Panc1 (cell line): ENCODE results near the gene TMEM128. TPM values are rescaled to one million over a fixed set of nuclear protein-coding genes. Genes with fewer than 3 reads are reported as not detected.
"Not testable (repeated sequence)": the region's sequence is repeated elsewhere in the genome, so short reads cannot be mapped to it uniquely, and the experiment has no call there.

ENCODE experiments used
- ATAC-seq: fragments of 200-7000 bp; cut with Tn5 transposase; 2 replicates; pipeline ENCODE4 v1.9.1; 2020; ENCODE audit warnings: mild to moderate bottlenecking, moderate library complexity
- BruUV-seq: library from RNA; stranded (reverse); fragments of 400-500 nt; replicated peaks from 2 replicates; lab custom pipeline; 2021; lab: Mats Ljungman, UMichigan
- CTCF ChIA-PET: fragments of 300-600 bp; sonication (Branson Sonifier 250); formaldehyde crosslinking; loops from one replicate; lab custom pipeline; 2022; ENCODE audit warnings: antibody characterized with exemption; lab: Charles Lee
- POLR2A ChIA-PET: fragments of 300-600 bp; sonication (Branson Sonifier 250); formaldehyde crosslinking; loops from one replicate; lab custom pipeline; 2022; ENCODE audit warnings: antibody characterized with exemption; lab: Charles Lee
- DNase-seq: peaks from one replicate; pipeline ENCODE4 v3.0.0-alpha.2; 2010; ENCODE audit warnings: low read depth, low spot score
- H3K27ac ChIP-seq: 2 replicates; pipeline ENCODE4 v1.5.1; 2011; ENCODE audit warnings: mild to moderate bottlenecking, low read length, inconsistent platforms
- H3K27me3 ChIP-seq: fragments of 200-500 bp; sonication (Bioruptor generic); 2 replicates; pipeline ENCODE4 v1.6.0; 2014; ENCODE audit warnings: low read length, inconsistent platforms; ENCODE audit not compliant: control insufficient read depth, insufficient read depth
- H3K36me3 ChIP-seq: fragments of 200-500 bp; sonication (Bioruptor generic); 2 replicates; pipeline ENCODE4 v1.5.1; 2014; ENCODE audit warnings: inconsistent platforms, mild to moderate bottlenecking, low read length, moderate library complexity; ENCODE audit not compliant: control insufficient read depth, insufficient read depth
- H3K4me1 ChIP-seq: 2 replicates; pipeline ENCODE4 v1.5.1; 2011; ENCODE audit warnings: inconsistent platforms, mild to moderate bottlenecking, low read length, moderate library complexity; ENCODE audit not compliant: control insufficient read depth, insufficient read depth
- H3K4me3 ChIP-seq, 2 experiments: 2 replicates each; pipeline ENCODE4 v1.5.1; 2011 to 2012; ENCODE audit warnings: low read depth in 2 of 2, low read length in 2 of 2, mild to moderate bottlenecking in 2 of 2, inconsistent platforms in 1 of 2, moderate library complexity in 1 of 2
- H3K9me3 ChIP-seq: fragments of 200-500 bp; sonication (Bioruptor generic); 2 replicates; pipeline ENCODE4 v1.5.1; 2014; ENCODE audit warnings: low read depth, mild to moderate bottlenecking, inconsistent platforms, low read length, moderate library complexity; ENCODE audit not compliant: control insufficient read depth, insufficient read depth
- CTCF ChIP-seq: fragments of 450-650 bp; IDR thresholded peaks from 2 replicates; pipeline ENCODE4 v1.5.1; 2017; ENCODE audit warnings: mild to moderate bottlenecking
- POLR2AphosphoS5 ChIP-seq: IDR thresholded peaks from 2 replicates; pipeline ENCODE4 v1.6.1; 2012; ENCODE audit warnings: mild to moderate bottlenecking, low read depth, low read length, moderate library complexity
- REST ChIP-seq, 2 experiments: IDR thresholded peaks; 2 replicates each; pipeline ENCODE4 v1.6.1; 2011 to 2012; ENCODE audit warnings: low read depth in 2 of 2, control low read depth in 1 of 2, low read length in 1 of 2, mild to moderate bottlenecking in 1 of 2, moderate library complexity in 1 of 2; ENCODE audit not compliant: insufficient read depth in 1 of 2
- SIN3A ChIP-seq: IDR thresholded peaks from 2 replicates; pipeline ENCODE4 v1.6.1; 2012; ENCODE audit warnings: low read depth, mild to moderate bottlenecking, low read length, moderate library complexity, borderline replicate concordance; ENCODE audit not compliant: insufficient read depth
- TCF7L2 ChIP-seq: IDR thresholded peaks from 2 replicates; pipeline ENCODE4 v1.6.1; 2011; ENCODE audit warnings: mild to moderate bottlenecking, low read depth, low read length, inconsistent platforms
- in situ Hi-C: cut with HindIII; loops from 2 replicates; pipeline ENCODE4 v1.10.0; 2016; ENCODE audit warnings: low sequenced_read_pairs, low pct_unique_long_range_greater_than_20kb
- intact Hi-C: fragments of 100-400 bp; cut with micrococcal nuclease; formaldehyde crosslinking; loops from one replicate; pipeline ENCODE4 v1.10.0; 2022; ENCODE audit not compliant: unreplicated experiment
- total RNA-seq: library from RNA; stranded (reverse); gene quantifications from one replicate; pipeline ENCODE4 v1.2.1, GENCODE V29; 2021; ENCODE audit not compliant: unreplicated experiment

TMEM128 gene
- total RNA-seq, 1 experiment from 2014 or later = 12.9 TPM

GRCh38 chr4:4259484-4260100 lies 11.6 kb upstream of the TMEM128 start:
- H3K27me3 ChIP-seq = no peaks in the 10 kb centered on the region
- H3K4me3 ChIP-seq = no peak overlapping the region
- H3K9me3 ChIP-seq = no peaks in the 10 kb centered on the region
- H3K36me3 ChIP-seq = no peaks in the 10 kb centered on the region
- ChIA-PET CTCF (no interaction called here), POLR2A (no interaction called here)
- BruUV-seq = no TSS peak
- intact Hi-C loops (no loop called here), in situ Hi-C loops (no loop called here)
- ATAC-seq (no peak), DNase-seq (no peak)
- H3K27ac ChIP-seq = no peak overlapping the region
- H3K4me1 ChIP-seq = no peaks in the 10 kb centered on the region
- TF ChIP-seq REST (IDR thresholded peaks at IDR 0.05; ENCODE audit: insufficient read depth in 1 of 2, low read depth in 2 of 2, low read length in 1 of 2) = no peak
- no peak for TF ChIP-seq TCF7L2
- TF ChIP-seq POLR2AphosphoS5 = no peak
- no peak for TF ChIP-seq SIN3A
- TF ChIP-seq CTCF = no peak

GRCh38 chr4:4257705-4258104 lies 9.7 kb upstream of the TMEM128 start:
- H3K27me3 ChIP-seq, ATAC-seq, H3K36me3 ChIP-seq, BruUV-seq, CTCF ChIA-PET, H3K27ac ChIP-seq, H3K4me1 ChIP-seq, in situ Hi-C loops, intact Hi-C loops, H3K9me3 ChIP-seq, DNase-seq, H3K4me3 ChIP-seq, POLR2A ChIA-PET: not testable (repeated sequence)

- ATAC-seq (no peak), DNase-seq (no peak)
- H3K9me3 ChIP-seq = no peaks in the 10 kb centered on the region
- TF ChIP-seq REST (IDR thresholded peaks at IDR 0.05; ENCODE audit: insufficient read depth in 1 of 2, low read depth in 2 of 2, low read length in 1 of 2) (no peak), SIN3A (no peak), CTCF (no peak), TCF7L2 (no peak), POLR2AphosphoS5 (no peak)
- H3K27ac ChIP-seq = no peak overlapping the region
- POLR2A ChIA-PET = no interaction called here
- BruUV-seq = no TSS peak
- intact Hi-C loops = no loop called here
- no peaks in the 10 kb centered on the region for H3K4me1 ChIP-seq
- H3K36me3 ChIP-seq = no peaks in the 10 kb centered on the region
- no peak overlapping the region for H3K4me3 ChIP-seq
- CTCF ChIA-PET = no interaction called here
- H3K27me3 ChIP-seq = no peaks in the 10 kb centered on the region
- in situ Hi-C loops = no loop called here
Observed at GRCh38 chr4:4256799-4257198, 8.8 kb upstream of the TMEM128 start.
